ENCODE measurements around the gene WDR12.

- no peak for TF ChIP-seq GATA3 (IDR thresholded peaks at IDR 0.05; ENCODE audit: low read depth, low read length)
- no peak for TF ChIP-seq GATA2 (IDR thresholded peaks at IDR 0.05; ENCODE audit: low read depth, low read length)
These were observed 1.9 kb downstream of the WDR12 start for GRCh38 chr2:202909394-202910192.
